IMR-90 (cell line): ENCODE data around the gene TAF4B. TPM values are rescaled to one million over a fixed set of nuclear protein-coding genes. Genes with fewer than 3 reads are reported as not detected.
"Not testable (repeated sequence)": the region's sequence is repeated elsewhere in the genome, so short reads cannot be mapped to it uniquely, and the experiment has no call there.

Source experiments
- ATAC-seq: fragments of 200-7000 bp; cut with Tn5 transposase; 2 replicates; pipeline ENCODE4 v1.9.1; 2020; ENCODE audit warnings: low read depth, mild to moderate bottlenecking, moderate library complexity
- BruUV-seq: library from RNA; stranded (reverse); fragments of 400-500 nt; replicated peaks from 2 replicates; lab custom pipeline; 2021; lab: Mats Ljungman, UMichigan
- CTCF ChIA-PET: fragments of 300-600 bp; formaldehyde crosslinking; extraction: SDS; loops from one replicate; lab custom pipeline; 2021; ENCODE audit warnings: antibody characterized with exemption; lab: Yijun Ruan, JAX
- POLR2A ChIA-PET: fragments of 300-600 bp; sonication (Branson Sonifier 250); formaldehyde crosslinking; loops from one replicate; lab custom pipeline; 2022; ENCODE audit warnings: antibody characterized with exemption; ENCODE audit not compliant: unreplicated experiment; lab: Charles Lee
- DNase-seq: peaks from one replicate; pipeline ENCODE4 v3.0.0; 2013
- H2AFZ ChIP-seq: replicated peaks from 2 replicates; pipeline ENCODE3; 2013; ENCODE audit warnings: low read length, mild to moderate bottlenecking; ENCODE audit not compliant: poor library complexity
- H2AK5ac ChIP-seq: 2 replicates; pipeline ENCODE4 v1.6.1; 2013; ENCODE audit warnings: low read depth, low read length, inconsistent platforms
- H2AK9ac ChIP-seq: replicated peaks from 2 replicates; pipeline ENCODE3; 2013; ENCODE audit warnings: mild to moderate bottlenecking, low read depth, low read length, moderate library complexity; ENCODE audit not compliant: poor library complexity
- H2BK120ac ChIP-seq: 2 replicates; pipeline ENCODE4 v1.6.1; 2013; ENCODE audit warnings: low read depth, low read length, inconsistent platforms
- H2BK15ac ChIP-seq: 3 replicates; pipeline ENCODE4 v1.6.1; 2013; ENCODE audit warnings: low read depth, low read length, inconsistent platforms
- H2BK20ac ChIP-seq: 2 replicates; pipeline ENCODE4 v1.6.1; 2013; ENCODE audit warnings: low read depth, mild to moderate bottlenecking, inconsistent platforms, low read length, moderate library complexity
- H2BK5ac ChIP-seq: 2 replicates; pipeline ENCODE4 v1.6.1; 2013; ENCODE audit warnings: mild to moderate bottlenecking, low read depth, low read length, inconsistent platforms; ENCODE audit not compliant: poor library complexity, severe bottlenecking
- H3K14ac ChIP-seq: replicated peaks from 2 replicates; pipeline ENCODE4 v1.6.1; 2013; ENCODE audit warnings: low read depth, low read length, inconsistent platforms
- H3K18ac ChIP-seq: 2 replicates; pipeline ENCODE4 v1.6.1; 2013; ENCODE audit warnings: low read depth, low read length, control low read depth
- H3K23ac ChIP-seq: 2 replicates; pipeline ENCODE4 v1.6.1; 2013; ENCODE audit warnings: low read depth, low read length, inconsistent platforms
- H3K27ac ChIP-seq: 2 replicates; pipeline ENCODE4 v1.5.1; 2013; ENCODE audit warnings: mild to moderate bottlenecking, control low read depth, low read length; ENCODE audit not compliant: insufficient read depth
- H3K27me3 ChIP-seq: 2 replicates; pipeline ENCODE4 v1.6.1; 2013; ENCODE audit warnings: low read length; ENCODE audit not compliant: control insufficient read depth, insufficient read depth
- H3K36me3 ChIP-seq: 2 replicates; pipeline ENCODE4 v1.6.1; 2013; ENCODE audit warnings: low read length, mixed read lengths; ENCODE audit not compliant: control insufficient read depth, insufficient read depth
- H3K4ac ChIP-seq: 2 replicates; pipeline ENCODE4 v1.6.1; 2013; ENCODE audit warnings: low read depth, low read length, inconsistent platforms
- H3K4me1 ChIP-seq: 2 replicates; pipeline ENCODE4 v1.6.1; 2013; ENCODE audit warnings: low read length, mixed read lengths; ENCODE audit not compliant: control insufficient read depth, insufficient read depth
- H3K4me2 ChIP-seq: 2 replicates; pipeline ENCODE4 v1.6.1; 2013; ENCODE audit warnings: low read depth, mild to moderate bottlenecking, control low read depth, low read length, moderate library complexity
- H3K4me3 ChIP-seq: 2 replicates; pipeline ENCODE4 v1.5.1; 2013; ENCODE audit warnings: low read depth, mild to moderate bottlenecking, control low read depth, low read length, moderate library complexity; ENCODE audit not compliant: insufficient read depth
- H3K56ac ChIP-seq: 2 replicates; pipeline ENCODE4 v1.6.1; 2013; ENCODE audit warnings: low read length, inconsistent platforms; ENCODE audit not compliant: insufficient read depth; ENCODE audit errors: extremely low read depth
- H3K79me1 ChIP-seq, 2 experiments: 2 replicates each; pipeline ENCODE4 v1.6.1; 2013; ENCODE audit warnings: low read length in 2 of 2, inconsistent platforms in 1 of 2, low read depth in 1 of 2
- H3K9ac ChIP-seq: 2 replicates; pipeline ENCODE4 v1.6.1; 2013; ENCODE audit warnings: low read depth, low read length, control low read depth
- H3K9me1 ChIP-seq: 2 replicates; pipeline ENCODE4 v1.6.1; 2013; ENCODE audit warnings: low read length, inconsistent platforms; ENCODE audit not compliant: insufficient read depth
- H3K9me3 ChIP-seq: 2 replicates; pipeline ENCODE4 v1.6.1; 2013; ENCODE audit warnings: low read length; ENCODE audit not compliant: control insufficient read depth, insufficient read depth
- H4K20me1 ChIP-seq: 2 replicates; pipeline ENCODE4 v1.6.1; 2013; ENCODE audit warnings: low read length, inconsistent platforms; ENCODE audit not compliant: insufficient read depth
- H4K5ac ChIP-seq: 2 replicates; pipeline ENCODE4 v1.6.1; 2013; ENCODE audit warnings: mild to moderate bottlenecking, low read depth, low read length, control low read depth
- H4K8ac ChIP-seq, 2 experiments: 2 replicates each; pipeline ENCODE4 v1.6.1; 2013; ENCODE audit warnings: low read depth in 2 of 2, low read length in 2 of 2, control low read depth in 1 of 2, inconsistent platforms in 1 of 2
- H4K91ac ChIP-seq: 2 replicates; pipeline ENCODE4 v1.6.1; 2013; ENCODE audit warnings: low read depth, low read length, inconsistent platforms; ENCODE audit not compliant: insufficient read depth
- CHD1 ChIP-seq: IDR thresholded peaks from 2 replicates; pipeline ENCODE4 v1.6.1; 2012; ENCODE audit warnings: low read depth, low read length, improper control_type of control experiment
- MXI1 ChIP-seq: IDR thresholded peaks from 2 replicates; pipeline ENCODE4 v1.6.1; 2012; ENCODE audit warnings: low read depth, mild to moderate bottlenecking, low read length, moderate library complexity, borderline replicate concordance
- NFE2L2 ChIP-seq: fragments of 150-350 bp; IDR thresholded peaks from 2 replicates; pipeline ENCODE4 v1.6.1; 2016; ENCODE audit warnings: low read depth, mild to moderate bottlenecking, low read length
- POLR2A ChIP-seq: IDR thresholded peaks from 2 replicates; pipeline ENCODE4 v1.6.1; 2012; ENCODE audit warnings: mild to moderate bottlenecking, low read depth, low read length
- RAD21 ChIP-seq: IDR thresholded peaks from 2 replicates; pipeline ENCODE4 v1.6.1; 2012; ENCODE audit warnings: low read length, improper control_type of control experiment
- WGBS, 2 experiments: methylation state at CpG; one replicate each; pipeline versions ENCODE4 v1.1.5 to v1.1.7; 2013; ENCODE audit warnings: missing lambda C conversion rate in 2 of 2; ENCODE audit not compliant: insufficient read length in 1 of 2; ENCODE audit errors: extremely low coverage in 2 of 2; 5-methylcytosine and 5-hydroxymethylcytosine counted together
- dilution Hi-C: fragments of 300-500 bp; cut with HindIII; formaldehyde crosslinking; loops from one replicate; pipeline ENCODE4 v1.14.3; 2018; ENCODE audit warnings: low sequenced_read_pairs; ENCODE audit not compliant: unreplicated experiment
- in situ Hi-C: fragments of 300-500 bp; cut with MboI; formaldehyde crosslinking; loops from 3 replicates; pipeline ENCODE4 v1.14.3; 2019; ENCODE audit warnings: low sequenced_read_pairs, inconsistent platforms, mixed read lengths
- intact Hi-C: fragments of 100-400 bp; cut with micrococcal nuclease; formaldehyde crosslinking; loops from 2 replicates; pipeline ENCODE4 v1.10.0; 2022
- polyA plus RNA-seq, 3 experiments: library from polyadenylated mRNA; depleted of rRNA; stranded (reverse); fragments of >200 nt; gene quantifications; 2 replicates each; pipeline ENCODE4 v1.2.3, GENCODE V29; 2012; ENCODE audit warnings: low replicate concordance in 1 of 3
- total RNA-seq: library from RNA; depleted of rRNA; stranded (reverse); fragments of >200 nt; gene quantifications from 2 replicates; pipeline ENCODE4 v1.2.3, GENCODE V29; 2012
- TF ChIP-seq, protein P1 (sequence below): fragments of 150-350 bp; IDR thresholded peaks from 2 replicates; pipeline ENCODE4 v1.6.1; 2017; ENCODE audit warnings: mild to moderate bottlenecking, antibody characterized with exemption, low read length, low read depth

Gene TAF4B
- total and polyA plus RNA-seq, 2 of the 4 experiments (the other 2 are of a cell fraction): 0.38 to 1.1 TPM

GRCh38 chr18:26301681-26302080 is 75.4 kb downstream of the TAF4B start:
- Histone ChIP-seq H2AK9ac (no peak overlapping the region), H4K91ac (no peak overlapping the region), H3K36me3 (no peaks in the 10 kb centered on the region), H3K4me2 (no peak overlapping the region), H3K9ac (no peak overlapping the region), H3K23ac (no peak overlapping the region), H3K4me1 (no peaks in the 10 kb centered on the region), H3K14ac (no peak overlapping the region), H4K5ac (no peak overlapping the region), H2BK5ac (no peak overlapping the region), H2BK120ac (no peak overlapping the region), H4K8ac (no peak overlapping the region), H3K79me1 (no peaks in the 10 kb centered on the region), H2BK15ac (no peak overlapping the region), H3K4ac (no peak overlapping the region), H3K18ac (no peak overlapping the region), H3K9me3 (no peaks in the 10 kb centered on the region), H3K56ac (no peak overlapping the region), H2AK5ac (no peak overlapping the region), H3K4me3 (no peak overlapping the region), H3K27me3 (no peaks in the 10 kb centered on the region), H3K27ac (no peak overlapping the region), H2BK20ac (no peak overlapping the region), H3K9me1 (no peaks in the 10 kb centered on the region), H2AFZ (no peak overlapping the region), H4K20me1 (no peaks in the 10 kb centered on the region)
- BruUV-seq: no TSS peak
- intact Hi-C loops (no loop called here), in situ Hi-C loops (loop anchor here (10.0 kb wide), 1 partner anchor 1293 kb away; no protein-coding TSS in a partner anchor), dilution Hi-C loops (no loop called here)
- DNase-seq (no peak), ATAC-seq (no peak)
- WGBS, 2 experiments: no CpG with 5 or more reads among the region's 3 CpGs
- ChIA-PET POLR2A (no interaction called here), CTCF (no interaction called here)
- TF ChIP-seq, protein P1, sequence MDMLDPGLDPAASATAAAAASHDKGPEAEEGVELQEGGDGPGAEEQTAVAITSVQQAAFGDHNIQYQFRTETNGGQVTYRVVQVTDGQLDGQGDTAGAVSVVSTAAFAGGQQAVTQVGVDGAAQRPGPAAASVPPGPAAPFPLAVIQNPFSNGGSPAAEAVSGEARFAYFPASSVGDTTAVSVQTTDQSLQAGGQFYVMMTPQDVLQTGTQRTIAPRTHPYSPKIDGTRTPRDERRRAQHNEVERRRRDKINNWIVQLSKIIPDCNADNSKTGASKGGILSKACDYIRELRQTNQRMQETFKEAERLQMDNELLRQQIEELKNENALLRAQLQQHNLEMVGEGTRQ: no peak
- TF ChIP-seq NFE2L2: no peak
- no peak for TF ChIP-seq RAD21
- no peak for TF ChIP-seq CHD1
- TF ChIP-seq POLR2A: no peak
- TF ChIP-seq MXI1: no peak

DNA sequence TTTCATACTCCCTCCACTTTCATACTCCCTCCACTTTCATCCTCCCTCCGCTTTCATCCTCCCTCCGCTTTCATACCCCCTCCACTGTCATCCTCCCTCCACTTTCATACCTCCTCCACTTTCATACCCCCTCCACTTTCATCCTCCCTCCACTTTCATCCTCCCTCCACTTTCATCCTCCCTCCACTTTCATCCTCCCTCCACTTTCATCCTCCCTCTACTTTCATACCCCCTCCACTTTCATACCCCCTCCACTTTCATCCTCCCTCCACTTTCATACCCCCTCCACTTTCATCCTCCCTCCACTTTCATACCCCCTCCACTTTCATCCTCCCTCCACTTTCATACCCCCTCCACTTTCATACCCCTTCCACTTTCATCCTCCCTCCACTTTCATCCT is 77.0 kb downstream of the TAF4B start:
- H3K23ac ChIP-seq, H3K18ac ChIP-seq, H4K20me1 ChIP-seq, H2AFZ ChIP-seq, BruUV-seq, H3K36me3 ChIP-seq, intact Hi-C loops, H3K4me3 ChIP-seq, H2BK15ac ChIP-seq, H3K56ac ChIP-seq, dilution Hi-C loops, H2BK20ac ChIP-seq, H3K4ac ChIP-seq, H3K9me3 ChIP-seq, H3K9ac ChIP-seq, H3K4me2 ChIP-seq, H2BK5ac ChIP-seq, H3K9me1 ChIP-seq, H3K4me1 ChIP-seq, H2AK5ac ChIP-seq, H4K8ac ChIP-seq, H4K91ac ChIP-seq, H3K27me3 ChIP-seq, CTCF ChIA-PET, H4K5ac ChIP-seq, H3K14ac ChIP-seq, H2BK120ac ChIP-seq, H3K27ac ChIP-seq, DNase-seq, H3K79me1 ChIP-seq, POLR2A ChIA-PET, ATAC-seq, H2AK9ac ChIP-seq: not testable (repeated sequence)
- in situ Hi-C loops: loop anchor here (10.0 kb wide), 1 partner anchor 1292 kb away; no protein-coding TSS in a partner anchor
- WGBS, 2 experiments: 94 to 100% methylated on average over 2 of the region's 2 CpGs
